Urothelium cell line (cell line): ENCODE measurements around the gene MYOF.
"Not testable (repeated sequence)": the region's sequence is repeated elsewhere in the genome, so short reads cannot be mapped to it uniquely, and the experiment has no call there.

Experiments
- DNase-seq: peaks from one replicate; pipeline ENCODE4 v3.0.0; 2011; ENCODE audit warnings: low spot score, mixed read lengths
- FAIRE-seq: peaks from 2 replicates; lab custom pipeline; 2011; peaks lifted over from hg19 to GRCh38; lab: Jason Lieb, UNC

The MYOF gene

DNA sequence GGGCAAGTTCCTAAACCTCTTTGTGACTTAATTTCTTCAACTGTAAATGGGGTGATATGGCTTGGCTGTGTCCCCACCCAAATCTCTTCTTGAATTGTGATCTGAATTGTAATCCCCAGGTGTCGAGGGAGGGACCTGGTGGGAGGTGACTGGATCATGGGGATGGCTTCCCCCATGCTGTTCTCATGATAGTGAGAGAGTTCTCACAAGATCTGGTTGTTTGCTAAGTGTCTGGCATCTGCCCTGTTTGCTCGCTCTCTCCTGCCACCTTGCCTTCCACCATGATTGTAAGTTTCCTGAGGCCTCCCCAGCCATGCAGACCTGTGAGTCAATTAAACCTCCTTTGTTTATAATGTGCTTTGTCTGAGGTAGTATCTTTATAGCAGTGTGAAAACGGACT lies 177.0 kb downstream of the MYOF start:
- DNase-seq: no peak
- no peak for FAIRE-seq

DNA sequence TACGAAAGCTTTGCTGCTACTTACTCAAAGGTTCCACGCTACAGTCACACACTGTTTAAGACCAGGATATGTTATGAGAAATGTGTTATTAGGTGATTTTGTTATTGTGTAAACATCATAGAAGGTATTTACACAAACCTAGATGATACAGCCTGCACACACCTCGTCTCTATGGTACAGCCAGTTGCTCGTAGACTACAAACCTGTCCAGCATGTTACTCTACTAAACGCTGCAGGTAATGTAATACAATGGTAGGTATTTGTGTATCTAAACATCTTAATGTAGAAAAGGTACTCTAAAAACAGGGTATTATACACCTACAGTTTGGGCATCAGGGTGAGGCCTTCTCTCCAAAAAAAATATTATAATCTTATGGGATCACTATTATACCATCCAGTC lies 181.2 kb downstream of the MYOF start:
- no peak for DNase-seq
- FAIRE-seq: no peak

DNA sequence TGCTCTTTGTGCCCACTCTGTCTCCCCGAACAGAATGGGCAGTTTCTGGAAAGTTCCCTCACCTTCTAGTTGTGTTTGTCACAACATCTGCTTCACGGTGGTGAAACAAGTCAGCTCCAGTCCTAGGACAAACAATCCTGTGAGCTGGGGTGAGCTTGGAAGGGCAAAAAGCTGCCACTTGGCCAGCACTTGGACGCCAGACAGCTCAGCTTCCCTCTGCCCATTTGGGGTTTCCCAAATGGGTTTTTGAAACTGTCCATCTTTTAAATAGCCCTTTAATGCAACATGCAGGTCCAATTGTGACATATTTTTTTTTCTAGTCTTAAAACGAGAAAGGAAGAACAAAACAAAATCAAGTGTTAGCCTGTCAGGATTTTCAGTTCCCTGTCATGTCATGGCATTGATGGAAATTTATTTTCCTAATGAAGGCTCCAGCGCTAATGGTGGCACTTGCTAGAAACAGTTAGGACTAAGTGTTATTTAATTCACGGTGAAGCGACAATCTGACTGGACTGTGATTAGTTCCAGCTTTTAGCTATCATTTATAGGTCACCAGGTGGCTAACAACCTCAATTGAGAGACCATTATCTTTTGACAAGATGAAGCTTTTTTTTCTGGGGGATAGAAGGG lies 181.7 kb downstream of the MYOF start:
- FAIRE-seq (no peak), DNase-seq (no peak)

DNA sequence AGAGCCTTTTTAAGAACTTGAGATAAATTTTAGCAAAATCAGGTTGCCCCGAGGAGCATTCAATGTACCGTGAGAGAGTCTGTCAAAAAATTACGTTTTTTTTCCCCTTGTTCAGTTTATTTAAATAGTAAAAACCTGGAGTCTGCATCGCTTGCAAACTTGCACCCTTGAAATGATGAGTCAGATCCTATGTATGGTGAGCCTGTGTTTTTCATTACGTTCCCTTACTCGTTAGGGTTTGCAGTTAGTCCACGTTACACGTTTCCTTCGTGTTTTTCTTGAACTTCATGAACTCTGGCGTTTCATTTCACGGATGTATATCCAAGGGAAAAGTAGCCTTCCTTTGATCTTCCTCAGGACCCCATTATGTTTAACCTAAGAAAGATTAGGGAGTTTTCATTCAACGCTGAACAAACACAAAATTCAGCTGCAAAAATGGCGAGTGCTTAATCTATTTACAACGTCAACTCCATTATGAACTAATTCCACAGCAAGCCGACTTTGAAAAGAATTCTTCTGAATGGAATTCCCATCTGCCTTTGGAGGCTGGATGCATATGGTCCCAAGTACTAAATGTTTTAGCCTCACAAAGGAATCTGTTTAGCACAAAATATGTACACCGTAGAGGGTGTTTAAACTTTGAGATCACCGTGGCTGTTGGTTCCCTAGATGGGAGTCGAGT lies 182.4 kb downstream of the MYOF start:
- FAIRE-seq (no peak), DNase-seq (no peak)

DNA sequence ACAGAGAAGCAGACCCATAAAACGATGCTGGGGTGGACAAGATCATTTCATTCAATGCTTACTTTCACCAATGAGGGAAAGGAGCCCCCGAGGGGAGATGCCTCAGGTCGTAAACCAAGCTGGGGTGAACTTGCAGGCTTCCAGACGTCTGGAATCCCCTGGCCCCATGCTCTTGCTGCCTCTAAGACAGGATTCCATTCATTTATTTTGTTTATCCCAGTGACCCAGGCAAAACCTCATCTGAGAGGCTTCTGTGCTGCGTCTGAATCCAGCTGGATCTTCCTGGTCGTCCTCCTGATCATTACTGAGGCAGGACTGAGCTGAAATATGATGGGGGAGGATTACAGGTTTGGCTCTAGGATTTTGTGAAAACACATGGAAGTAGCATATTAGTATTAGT lies 182.9 kb downstream of the MYOF start:
- FAIRE-seq (no peak), DNase-seq (no peak)

DNA sequence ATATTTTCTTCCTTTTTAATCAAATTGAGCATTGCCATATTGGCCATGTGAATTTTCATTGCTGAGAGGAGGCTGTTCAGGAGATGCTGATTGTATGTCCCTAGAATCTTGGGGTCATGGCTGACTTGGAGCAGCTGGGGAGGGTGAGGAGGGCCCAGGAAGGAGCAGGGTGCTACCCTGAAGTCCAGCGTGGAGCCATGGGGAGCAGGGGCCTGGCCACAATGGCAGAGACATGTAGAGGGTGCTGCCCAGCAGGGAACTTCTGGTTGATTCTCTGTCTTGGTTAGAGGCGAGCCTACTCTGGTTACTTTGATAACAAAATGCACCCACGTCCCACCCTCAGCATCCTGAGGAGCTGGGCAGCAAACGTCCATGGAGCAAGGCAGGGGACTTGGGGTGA lies 186.0 kb downstream of the MYOF start:
- FAIRE-seq: no peak
- no peak for DNase-seq

DNA sequence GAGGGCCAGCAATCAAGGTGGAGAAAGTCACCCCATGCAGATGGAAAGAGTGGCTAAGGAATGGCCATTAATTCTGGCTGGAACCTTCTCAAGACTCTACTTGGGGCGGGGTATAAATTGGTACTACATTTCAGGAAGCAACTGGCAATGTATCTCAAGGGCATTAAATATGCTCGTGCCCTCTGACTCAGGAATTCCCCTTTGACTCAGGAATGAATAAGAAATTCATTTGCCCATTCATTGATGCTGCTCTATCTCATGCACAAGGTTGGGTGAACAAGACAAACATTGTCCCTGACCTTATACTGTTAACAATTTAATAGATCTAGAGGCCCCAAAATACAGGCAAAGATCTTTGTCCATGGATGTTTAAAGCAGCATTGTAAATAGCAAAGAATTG lies 188.1 kb downstream of the MYOF start:
- no peak for FAIRE-seq
- DNase-seq: no peak

DNA sequence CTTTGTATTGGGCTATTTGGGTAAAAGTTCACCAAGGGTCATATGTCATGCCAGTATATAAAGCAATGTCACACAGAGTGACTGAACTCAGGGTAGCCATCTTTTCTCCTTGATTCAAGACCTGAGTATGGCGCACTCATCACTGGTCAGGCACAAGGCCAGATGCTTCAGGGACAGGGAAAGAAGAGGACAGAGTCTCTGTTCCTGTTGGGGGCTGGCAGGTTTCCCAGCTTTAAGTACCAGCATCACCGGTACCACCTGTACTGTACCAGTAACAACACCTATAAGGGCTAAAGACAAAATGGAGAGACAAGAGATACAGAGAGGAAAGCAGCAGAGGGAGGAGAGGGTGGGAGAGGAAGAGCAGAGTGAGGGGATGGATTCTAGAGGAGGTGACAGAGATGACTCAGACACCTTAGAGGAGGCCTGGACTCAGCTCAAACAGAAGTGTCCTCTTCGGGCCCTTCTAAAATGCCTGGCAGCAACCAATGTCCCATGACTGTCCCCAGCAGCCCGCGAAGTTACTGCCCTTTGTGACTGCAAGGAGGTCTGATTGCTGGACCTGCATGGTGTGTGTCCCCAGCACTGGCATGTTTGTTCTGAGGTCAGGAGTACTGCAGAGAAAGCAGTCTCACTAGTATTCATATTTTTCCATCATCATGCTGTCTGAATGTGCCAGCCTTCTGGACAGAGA lies 191.3 kb downstream of the MYOF start:
- FAIRE-seq: no peak
- no peak for DNase-seq

DNA sequence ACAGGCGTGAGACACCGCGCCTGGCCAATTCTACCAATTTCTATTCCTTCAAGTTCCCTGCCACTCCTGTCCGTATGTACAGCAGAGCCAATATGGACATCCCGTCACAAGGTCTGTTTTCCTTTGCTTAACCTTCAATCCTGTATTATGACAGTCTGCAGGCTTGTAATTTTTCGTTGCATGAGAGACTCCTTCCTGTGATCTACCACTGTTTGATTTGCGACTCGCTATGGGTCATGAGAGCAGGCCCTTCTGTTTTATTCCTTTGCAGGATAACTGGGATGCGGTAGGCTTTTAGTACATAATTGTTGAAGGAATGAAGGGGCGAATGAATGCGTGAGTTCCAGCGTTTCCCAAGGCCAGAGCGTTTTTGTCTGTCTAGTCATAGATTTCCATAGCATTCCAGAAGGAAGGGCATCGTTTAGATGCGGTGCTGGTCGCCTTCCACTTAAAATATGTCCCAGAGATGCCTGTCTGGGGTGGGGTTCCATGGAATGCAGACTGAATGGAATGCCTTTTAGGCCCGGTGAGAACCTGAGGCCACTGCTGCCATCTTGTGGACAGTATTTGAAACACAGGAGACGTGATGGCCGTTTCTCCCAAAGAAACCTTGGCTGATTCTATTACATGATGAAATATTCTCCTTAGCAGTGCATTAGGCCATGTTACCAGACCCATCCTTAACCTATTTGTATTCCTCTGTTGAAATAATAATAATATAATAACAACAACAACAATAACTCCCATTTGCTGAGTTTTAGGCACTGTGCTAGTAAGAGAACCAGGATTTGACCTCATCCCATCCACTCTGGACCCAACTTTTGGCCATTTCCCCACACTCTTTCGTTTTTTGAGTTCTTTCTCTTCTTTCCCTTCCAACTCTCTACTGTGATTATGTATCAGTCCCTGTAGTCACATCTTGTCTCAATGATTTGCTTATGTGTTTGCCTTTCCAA lies 193.2 kb downstream of the MYOF start:
- DNase-seq (peak; percentile 91), FAIRE-seq (peak; percentile 76)

DNA sequence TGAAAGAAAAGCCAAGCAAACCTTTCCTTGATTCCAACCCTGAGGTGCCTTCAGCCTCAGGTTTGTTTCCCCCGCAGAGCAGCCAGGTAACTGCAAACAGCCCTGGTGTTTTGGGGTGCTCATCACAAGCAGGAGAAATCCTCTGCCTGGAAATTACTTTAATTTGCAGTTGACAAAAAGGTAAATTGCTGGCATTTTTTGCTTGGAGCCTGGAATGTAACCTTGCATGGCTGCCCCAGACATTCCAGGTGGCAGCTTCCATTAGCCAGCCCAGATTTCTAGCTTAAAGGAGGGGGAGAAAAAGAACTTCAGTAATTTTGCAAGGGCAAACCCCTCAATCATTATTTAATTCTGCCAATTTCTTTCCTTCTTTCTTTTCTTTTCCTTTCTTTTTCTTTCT lies 194.4 kb downstream of the MYOF start:
- peak; percentile 16 for DNase-seq
- no peak for FAIRE-seq

DNA sequence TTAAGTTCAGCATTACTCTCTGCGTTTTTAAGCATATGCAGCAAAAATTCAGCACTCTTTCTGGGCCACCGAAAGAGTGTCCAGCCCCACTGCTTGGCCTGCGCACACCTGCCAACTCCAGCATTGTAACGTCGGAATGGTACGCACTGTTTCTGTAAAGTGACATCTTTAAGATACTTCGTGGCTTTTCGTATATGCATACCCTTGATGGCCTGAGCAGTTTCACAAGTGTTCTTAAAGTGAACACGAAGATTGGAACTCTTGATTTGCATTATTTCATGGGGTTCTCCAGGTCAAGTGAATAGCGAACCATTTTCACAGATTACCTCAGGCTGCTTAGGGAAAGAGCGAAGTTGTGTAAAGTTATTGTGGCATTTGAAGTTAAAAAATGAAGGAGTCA lies 197.9 kb downstream of the MYOF start:
- FAIRE-seq, DNase-seq: not testable (repeated sequence)

DNA sequence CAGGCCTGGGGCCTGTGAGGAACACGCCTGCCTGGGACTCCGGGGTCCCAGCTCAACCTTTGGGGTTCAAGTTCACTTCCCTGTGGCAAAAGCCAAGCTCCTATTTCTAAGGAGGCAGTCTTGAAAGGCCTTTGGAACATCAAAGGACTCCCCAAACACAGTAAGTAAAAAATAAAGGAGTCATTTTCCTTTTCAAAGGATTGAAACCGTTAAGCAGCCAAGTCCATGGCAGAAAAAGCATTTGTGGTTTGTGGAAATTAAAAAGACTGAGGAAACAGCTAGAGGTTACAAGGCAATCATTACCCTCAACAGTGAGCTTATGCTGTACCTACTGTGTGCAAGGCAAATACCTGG lies 200.8 kb downstream of the MYOF start:
- no peak for FAIRE-seq
- DNase-seq: no peak

DNA sequence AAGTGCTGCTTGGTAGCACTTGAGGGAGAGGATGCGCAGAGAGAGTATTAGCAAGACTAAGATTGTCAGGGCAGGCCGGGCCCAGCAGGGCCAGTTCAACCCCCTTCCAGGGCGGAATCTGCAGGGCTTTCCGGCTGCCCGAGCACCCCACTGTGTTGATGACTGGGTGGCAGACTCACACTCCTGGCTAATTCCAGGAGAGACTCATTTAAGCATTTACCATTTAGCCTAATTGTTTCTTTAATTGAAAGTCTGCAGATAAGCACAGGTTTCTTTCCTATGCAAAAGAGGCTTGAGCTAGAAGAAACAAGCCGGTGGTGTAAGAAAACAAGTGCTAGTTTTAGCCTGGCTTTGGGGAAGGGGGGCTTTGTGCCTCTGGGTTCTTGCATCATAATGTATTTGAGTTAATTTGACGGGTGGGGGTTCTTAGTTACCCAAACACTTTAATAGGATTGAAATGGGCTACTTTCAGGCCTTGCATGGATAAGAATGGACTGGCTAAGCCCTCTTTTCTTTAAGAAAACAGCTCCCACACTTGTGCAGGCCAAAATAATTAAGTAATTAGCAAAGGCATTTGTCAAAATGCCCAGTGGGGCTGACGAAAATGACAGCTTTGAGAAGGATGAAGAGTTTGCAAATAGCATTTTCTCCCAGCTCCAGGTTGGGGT lies 201.3 kb downstream of the MYOF start:
- no peak for FAIRE-seq
- no peak for DNase-seq

DNA sequence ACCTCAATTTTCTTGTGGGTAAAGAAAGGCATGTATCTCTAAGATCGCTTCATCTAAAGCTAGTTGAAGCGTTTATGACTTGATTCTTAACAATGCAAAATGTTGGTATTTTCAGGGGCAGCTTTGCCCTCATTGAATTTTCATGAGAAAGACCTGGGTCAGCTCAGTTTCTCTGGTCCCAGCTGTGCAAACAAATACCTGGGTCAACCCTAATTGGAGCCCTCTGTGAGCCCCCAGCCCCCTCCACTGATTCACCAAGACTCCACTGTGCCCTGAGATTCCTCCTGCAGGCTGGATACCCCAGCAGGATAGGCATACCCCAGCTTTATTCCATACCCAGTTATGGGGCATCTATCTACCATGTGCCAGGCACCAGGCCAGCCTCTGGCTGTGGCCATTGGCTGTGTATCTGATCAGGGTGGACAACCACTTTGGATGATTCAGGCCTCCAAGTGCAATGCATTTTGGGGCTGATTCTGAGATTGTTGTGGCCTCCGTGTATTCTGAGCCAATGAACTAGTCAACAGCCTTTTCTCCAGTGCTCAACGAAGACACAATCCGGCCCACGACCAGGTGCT lies 201.9 kb downstream of the MYOF start:
- FAIRE-seq: no peak
- DNase-seq: no peak

DNA sequence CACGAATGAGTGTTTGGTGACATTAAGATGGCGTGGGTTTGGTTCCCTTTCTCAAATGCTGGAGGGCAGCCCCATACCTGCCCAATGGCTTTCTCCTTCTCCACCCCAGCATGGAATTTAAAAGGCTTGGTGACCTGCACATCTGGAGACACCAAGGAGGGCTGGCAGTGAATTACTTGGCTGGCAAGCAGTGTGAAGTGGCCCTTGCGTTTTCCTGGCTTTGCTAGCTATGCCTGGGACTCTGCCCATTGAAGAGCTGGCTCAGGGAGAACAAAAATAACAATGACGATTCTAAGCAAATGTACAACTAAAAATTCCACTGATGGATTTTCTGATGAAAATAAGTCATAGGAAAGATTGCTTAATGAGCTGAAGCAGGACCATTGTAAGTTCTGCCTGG lies 204.8 kb downstream of the MYOF start:
- FAIRE-seq (no peak), DNase-seq (no peak)

DNA sequence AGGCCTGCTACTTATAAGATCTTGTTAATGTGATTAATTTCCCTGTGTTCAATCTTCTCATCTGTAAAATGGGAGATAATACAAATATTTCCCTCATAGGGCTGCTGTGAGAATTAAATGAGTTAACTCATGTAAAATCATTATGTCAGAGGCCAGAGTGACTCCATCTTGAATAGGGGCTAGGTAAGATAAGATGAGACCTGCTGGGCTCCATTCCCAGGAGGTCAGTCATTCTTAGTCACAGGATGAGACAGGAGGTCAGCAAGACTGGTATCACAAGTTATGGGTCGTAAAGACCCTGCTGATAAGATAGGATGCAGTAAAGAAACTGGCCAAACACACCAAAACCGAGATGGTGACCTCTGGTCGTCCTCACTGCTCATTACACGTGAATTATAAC lies 207.7 kb downstream of the MYOF start:
- FAIRE-seq: no peak
- DNase-seq: no peak

DNA sequence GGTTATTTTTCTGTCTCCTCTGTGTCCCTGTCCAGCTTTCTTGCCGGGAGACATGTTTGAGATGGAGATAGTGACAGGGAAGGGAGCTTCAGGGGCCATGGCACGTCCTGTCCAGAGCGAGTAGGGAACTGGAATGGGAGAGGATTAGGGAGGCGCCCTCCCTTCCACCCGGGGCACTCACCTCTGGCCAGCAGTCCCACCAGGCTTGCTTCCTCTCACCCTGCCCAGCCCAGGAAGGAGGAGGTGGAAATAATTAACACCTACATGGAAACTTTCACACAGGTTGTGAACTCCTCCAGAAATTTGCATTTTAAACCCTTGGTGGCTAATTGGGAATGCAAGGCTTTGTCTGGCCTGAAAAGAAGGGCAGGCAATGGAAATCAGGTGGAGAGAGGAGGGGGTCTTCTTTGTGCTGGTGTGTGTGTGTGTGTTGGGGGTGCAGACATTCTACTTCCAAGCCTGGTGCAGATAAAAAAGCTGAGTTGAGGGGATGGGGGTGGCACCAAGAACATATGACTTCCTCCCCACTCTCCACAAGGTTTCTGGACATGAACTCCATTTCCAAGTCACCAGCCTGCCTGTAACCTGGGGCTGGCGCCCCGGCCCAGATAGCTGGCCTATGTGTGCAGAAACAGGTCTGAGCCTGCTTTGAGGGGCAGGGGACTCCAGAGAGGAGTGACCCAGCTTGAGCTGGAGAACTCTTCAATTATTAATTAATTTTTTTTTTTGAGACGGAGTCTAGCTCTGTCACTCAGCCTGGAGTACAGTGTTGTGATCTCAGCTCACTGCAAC lies 209.1 kb downstream of the MYOF start:
- FAIRE-seq (no peak), DNase-seq (no peak)

DNA sequence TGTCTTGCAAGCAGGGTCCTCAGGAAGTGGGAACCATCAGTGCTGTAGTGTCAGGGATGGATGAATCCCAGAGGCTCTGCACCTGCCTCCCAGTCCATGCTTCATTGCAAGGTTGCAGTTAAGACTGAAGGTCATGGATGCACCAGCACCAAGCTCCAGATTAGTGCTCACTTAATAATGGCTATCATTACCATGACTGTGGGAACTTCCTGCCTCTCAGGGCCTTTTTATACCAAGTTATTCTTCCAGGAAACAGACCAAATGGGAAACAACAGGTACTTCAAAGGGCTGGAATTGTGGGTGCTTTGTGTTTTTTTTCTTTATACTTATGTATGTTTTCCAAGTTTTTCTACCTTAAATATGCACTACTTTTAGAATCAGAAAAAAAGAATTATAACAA lies 210.8 kb downstream of the MYOF start:
- no peak for DNase-seq
- no peak for FAIRE-seq

DNA sequence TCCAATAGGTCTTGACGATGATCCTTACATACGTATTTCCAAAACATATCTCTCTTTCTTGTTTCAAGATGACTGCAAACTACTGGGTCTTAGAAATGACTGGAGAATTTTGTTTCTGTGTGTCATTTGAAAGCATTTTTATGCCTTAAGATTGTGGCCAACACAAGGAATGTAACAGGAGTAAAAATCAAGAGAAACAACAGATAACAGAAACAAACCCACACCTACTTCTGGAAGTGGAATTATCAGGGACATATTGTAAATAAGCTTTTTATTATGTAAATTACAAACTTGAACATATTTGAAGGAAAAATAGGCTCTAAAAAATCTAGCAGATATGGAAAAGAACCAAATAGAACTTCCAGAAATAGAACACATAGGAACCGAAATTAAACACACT lies 212.9 kb downstream of the MYOF start:
- FAIRE-seq (no peak), DNase-seq (no peak)

DNA sequence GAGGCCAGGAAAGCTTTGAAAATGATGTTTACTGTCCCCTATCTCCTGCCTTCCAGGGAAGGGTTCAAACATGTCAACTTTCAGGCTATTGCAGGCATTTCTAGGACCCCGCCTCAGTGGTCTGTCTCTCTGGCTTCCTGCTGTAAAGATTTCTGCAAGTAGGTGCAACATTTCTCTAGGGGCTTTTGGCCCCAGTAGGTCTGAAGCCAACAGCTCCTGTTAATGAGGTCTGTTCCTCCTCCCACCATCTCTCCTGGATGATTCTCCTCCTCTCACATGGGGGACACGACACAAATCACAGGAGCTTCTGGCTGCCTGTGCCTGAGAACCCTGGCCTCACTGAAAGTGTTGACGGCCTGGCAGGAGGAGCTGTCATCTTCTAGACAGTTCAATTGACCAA lies 214.1 kb downstream of the MYOF start:
- no peak for DNase-seq
- no peak for FAIRE-seq
